Liver (tissue), 9 donors: Measurements from ENCODE around the gene METTL3. TPM values are rescaled to one million over a fixed set of nuclear protein-coding genes. Genes with fewer than 3 reads are reported as not detected.

Experiments used
- DNase-seq: peaks from one replicate; pipeline ENCODE4 v3.0.0-alpha.2; 2017; ENCODE audit warnings: low spot score
- H3K27ac ChIP-seq, 2 donors: one replicate each; pipeline ENCODE4 v1.7.0; 2013; ENCODE audit warnings: inconsistent platforms in 2 of 2, low read length in 2 of 2, control low read depth in 1 of 2, low read depth in 1 of 2, mild to moderate bottlenecking in 1 of 2
- H3K27me3 ChIP-seq, 4 donors: one replicate each; pipeline versions ENCODE4 v1.6.1 to v1.7.0; 2013; ENCODE audit warnings: low read length in 3 of 4, inconsistent platforms in 1 of 4, mild to moderate bottlenecking in 1 of 4, moderate library complexity in 1 of 4; ENCODE audit not compliant: control insufficient read depth in 4 of 4, insufficient read depth in 4 of 4
- H3K36me3 ChIP-seq, 4 donors: one replicate each; pipeline versions ENCODE4 v1.6.1 to v1.7.0; 2013; ENCODE audit warnings: low read length in 3 of 4, mild to moderate bottlenecking in 3 of 4, low read depth in 1 of 4, moderate library complexity in 1 of 4; ENCODE audit not compliant: control insufficient read depth in 4 of 4, insufficient read depth in 3 of 4
- H3K4me1 ChIP-seq, 4 donors: one replicate each; pipeline versions ENCODE4 v1.6.1 to v1.7.0; 2013; ENCODE audit warnings: low read length in 3 of 4, mild to moderate bottlenecking in 3 of 4, moderate library complexity in 1 of 4; ENCODE audit not compliant: control insufficient read depth in 4 of 4, insufficient read depth in 4 of 4
- H3K4me3 ChIP-seq, 3 donors: one replicate each; pipeline versions ENCODE4 v1.6.1 to v1.7.0; 2013; ENCODE audit warnings: low read length in 3 of 3, control low read depth in 1 of 3, low read depth in 1 of 3, mild to moderate bottlenecking in 1 of 3
- H3K9ac ChIP-seq, 2 donors: one replicate each; pipeline ENCODE4 v1.7.0; 2013; ENCODE audit warnings: low read length in 2 of 2, mild to moderate bottlenecking in 2 of 2, moderate library complexity in 2 of 2, control low read depth in 1 of 2, low read depth in 1 of 2
- H3K9me3 ChIP-seq, 4 donors: one replicate each; pipeline versions ENCODE4 v1.6.1 to v1.7.0; 2013; ENCODE audit warnings: low read length in 3 of 4; ENCODE audit not compliant: control insufficient read depth in 4 of 4
- ATF3 ChIP-seq: IDR thresholded peaks from 2 replicates; pipeline ENCODE4 v1.6.1; 2016; ENCODE audit warnings: antibody characterized with exemption
- CTCF ChIP-seq: fragments of 150-350 bp; IDR thresholded peaks from 2 replicates; pipeline ENCODE4 v1.5.1; 2017; ENCODE audit warnings: improper control_type of control experiment, low read depth, low read length; ENCODE audit not compliant: missing input control
- FOXA1 ChIP-seq: IDR thresholded peaks from 2 replicates; pipeline ENCODE4 v1.6.1; 2016; ENCODE audit warnings: antibody characterized with exemption
- FOXA2 ChIP-seq: IDR thresholded peaks from 2 replicates; pipeline ENCODE4 v1.6.1; 2016; ENCODE audit warnings: antibody characterized with exemption
- GABPA ChIP-seq, 2 donors: IDR thresholded peaks in 1 of 2; conservative IDR thresholded peaks in 1 of 2; 2 replicates each; pipeline ENCODE4 v1.6.1; 2016; ENCODE audit warnings: antibody characterized with exemption in 2 of 2, mild to moderate bottlenecking in 1 of 2, moderate library complexity in 1 of 2
- HNF4A ChIP-seq, 2 donors: conservative IDR thresholded peaks; 2 replicates each; pipeline ENCODE4 v1.6.1; 2016; ENCODE audit warnings: antibody characterized with exemption in 2 of 2, mild to moderate bottlenecking in 2 of 2
- HNF4G ChIP-seq: IDR thresholded peaks from 2 replicates; pipeline ENCODE4 v1.6.1; 2016; ENCODE audit warnings: antibody characterized with exemption
- JUND ChIP-seq, 2 donors: IDR thresholded peaks; 2 replicates each; pipeline ENCODE4 v1.6.1; 2016; ENCODE audit warnings: antibody characterized with exemption in 2 of 2
- MAX ChIP-seq: IDR thresholded peaks from 2 replicates; pipeline ENCODE4 v1.6.1; 2016; ENCODE audit warnings: antibody characterized with exemption
- NR2F2 ChIP-seq: IDR thresholded peaks from 2 replicates; pipeline ENCODE4 v1.6.1; 2016; ENCODE audit warnings: antibody characterized with exemption
- RAD21 ChIP-seq, 2 donors: IDR thresholded peaks; 2 replicates each; pipeline ENCODE4 v1.6.1; 2016; ENCODE audit warnings: antibody characterized with exemption in 2 of 2, mild to moderate bottlenecking in 2 of 2
- REST ChIP-seq: IDR thresholded peaks from 2 replicates; pipeline ENCODE4 v1.6.1; 2016; ENCODE audit warnings: antibody characterized with exemption, mild to moderate bottlenecking
- RXRA ChIP-seq, 2 donors: IDR thresholded peaks; 2 replicates each; pipeline ENCODE4 v1.6.1; 2017 to 2018; ENCODE audit warnings: antibody characterized with exemption in 2 of 2, mild to moderate bottlenecking in 1 of 2
- SP1 ChIP-seq: IDR thresholded peaks from 2 replicates; pipeline ENCODE4 v1.6.1; 2018; ENCODE audit warnings: antibody characterized with exemption, mild to moderate bottlenecking
- TAF1 ChIP-seq: conservative IDR thresholded peaks from 2 replicates; pipeline ENCODE4 v1.6.1; 2016; ENCODE audit warnings: antibody characterized with exemption, mild to moderate bottlenecking
- YY1 ChIP-seq: IDR thresholded peaks from 2 replicates; pipeline ENCODE4 v1.6.1; 2016; ENCODE audit warnings: antibody characterized with exemption, mild to moderate bottlenecking
- ZBTB33 ChIP-seq: IDR thresholded peaks from 2 replicates; pipeline ENCODE4 v1.6.1; 2016; ENCODE audit warnings: antibody characterized with exemption
- WGBS: extraction: QIAGEN DNeasy Blood & Tissue Kit; methylation state at CpG from one replicate; pipeline ENCODE4 v1.1.7; 2013; 5-methylcytosine and 5-hydroxymethylcytosine counted together
- polyA plus RNA-seq, 2 donors: library from polyadenylated mRNA; stranded (reverse) in 1 of 2; unstranded in 1 of 2; fragments of 200-250 nt in 1 of 2; fragments of >200 nt in 1 of 2; fragmentation: Nextera tagmentation in 1 of 2; extraction: Ambion mirVana in 1 of 2; gene quantifications; one replicate each; pipeline versions ENCODE4 v1.2.1 to v1.2.3, GENCODE V29; 2013 to 2015
- total RNA-seq, 2 donors: library from RNA; depleted of rRNA; stranded (reverse); fragments of >200 nt; gene quantifications; one replicate each; pipeline ENCODE4 v1.2.3, GENCODE V29; 2014
- donor health status: healthy.
- donor health status: healthy.
- donor health status: healthy.
- donor health status: healthy.
- donor health status: healthy.

The METTL3 gene
- total and polyA plus RNA-seq, 4 donors = 10.5 to 50.8 (median 24.9) TPM

- Histone ChIP-seq H3K27me3 (no peaks in the 10 kb centered on the region), H3K4me3 (no peak overlapping the region), H3K4me1 (no peaks in the 10 kb centered on the region), H3K9me3 (no peaks in the 10 kb centered on the region), H3K36me3 (no peaks in the 10 kb centered on the region), H3K9ac (no peak overlapping the region), H3K27ac (no peak overlapping the region)
- no peak for TF ChIP-seq RAD21 (IDR thresholded peaks at IDR 0.05)
- no peak for TF ChIP-seq MAX
- no peak for TF ChIP-seq FOXA2
- TF ChIP-seq ATF3 = no peak
- TF ChIP-seq GABPA (IDR thresholded peaks at IDR 0.05 in 1 of 2, conservative IDR thresholded peaks at IDR 0.05 in 1 of 2) = no peak
- no peak for TF ChIP-seq HNF4G
- no peak for TF ChIP-seq YY1
- TF ChIP-seq REST = no peak
- TF ChIP-seq NR2F2 = no peak
- TF ChIP-seq FOXA1 = no peak
- no peak for TF ChIP-seq RXRA (IDR thresholded peaks at IDR 0.05)
- TF ChIP-seq JUND (IDR thresholded peaks at IDR 0.05) = no peak
- TF ChIP-seq CTCF = no peak
- no peak for TF ChIP-seq SP1
- WGBS = 65% methylated on average over 5 of the region's 5 CpGs
- DNase-seq = no peak
These were observed 32.8 kb upstream of the METTL3 start for GRCh38 chr14:21543963-21544362.

- Histone ChIP-seq H3K27me3 (no peaks in the 10 kb centered on the region), H3K9ac (no peak overlapping the region), H3K36me3 (no peaks in the 10 kb centered on the region), H3K4me1 (no peaks in the 10 kb centered on the region), H3K27ac (no peak overlapping the region), H3K9me3 (no peaks in the 10 kb centered on the region), H3K4me3 (no peak overlapping the region)
- DNase-seq = no peak
- TF ChIP-seq YY1 (no peak), CTCF (no peak), TAF1 (no peak), HNF4G (no peak), ZBTB33 (no peak), REST (no peak), FOXA1 (no peak), HNF4A (conservative IDR thresholded peaks at IDR 0.05) (no peak), RAD21 (IDR thresholded peaks at IDR 0.05) (no peak), SP1 (no peak)
- 56% methylated on average over 7 of the region's 7 CpGs for WGBS
These were observed 32.4 kb upstream of the METTL3 start for GRCh38 chr14:21543521-21543960.
